ENCODE data around the gene ALDH3B2. TPM values are rescaled to one million over a fixed set of nuclear protein-coding genes. Genes with fewer than 3 reads are reported as not detected.
"Not testable (repeated sequence)": the region's sequence is repeated elsewhere in the genome, so short reads cannot be mapped to it uniquely, and the experiment has no call there.

Gene ALDH3B2
- total RNA-seq, 2 experiments from 2014 or later, result not detected

GRCh38 chr11:67666303-67666645 is 8.1 kb downstream of the ALDH3B2 start:
- CTCF ChIA-PET, result interaction anchor here (0.6 kb wide), 2 partner anchors 18 to 20 kb away, joined by 3 read pairs; no protein-coding TSS in a partner anchor
- Mint-ChIP-seq H3K36me3 (ENCODE audit: low read depth) (no peaks in the 10 kb centered on the region), H3K27ac (no peak overlapping the region)

GRCh38 chr11:67665541-67666302 is 8.7 kb downstream of the ALDH3B2 start:
- Mint-ChIP-seq H3K27me3 (peaks cover 3% of the 10 kb centered on the region), H3K4me1 (no peaks in the 10 kb centered on the region), H3K36me3 (ENCODE audit: low read depth) (no peaks in the 10 kb centered on the region), H3K4me3 (no peak overlapping the region), H3K9me3 (ENCODE audit: low read depth) (no peaks in the 10 kb centered on the region), H3K27ac (no peak overlapping the region)
- POLR2A ChIA-PET, result no interaction called here
- CTCF ChIA-PET, result interaction anchor here (0.6 kb wide), 1 partner anchor 19 kb away, joined by 3 read pairs; no protein-coding TSS in a partner anchor
- intact Hi-C loops (cut with DNase I, micrococcal nuclease), result no loop called here
- ATAC-seq, result no peak
- no peak for DNase-seq

More at GRCh38 chr11:67666303-67666645, 8.1 kb downstream of the ALDH3B2 start:
- POLR2A ChIA-PET, result no interaction called here
- ATAC-seq, result no peak
- no peak for DNase-seq
- Mint-ChIP-seq H3K4me3 (no peak overlapping the region), H3K9me3 (ENCODE audit: low read depth) (no peaks in the 10 kb centered on the region), H3K27me3 (no peaks in the 10 kb centered on the region), H3K4me1 (no peaks in the 10 kb centered on the region)
- intact Hi-C loops (cut with DNase I, micrococcal nuclease), result no loop called here

GRCh38 chr11:67664696-67665540 is 9.5 kb downstream of the ALDH3B2 start:
- DNase-seq, result no peak
- H3K4me1 Mint-ChIP-seq, result no peaks in the 10 kb centered on the region
- intact Hi-C loops (cut with DNase I, micrococcal nuclease), result no loop called here
- no peak for ATAC-seq
- peaks cover 3% of the 10 kb centered on the region for H3K27me3 Mint-ChIP-seq
- H3K27ac Mint-ChIP-seq, result no peak overlapping the region
- POLR2A ChIA-PET, result no interaction called here
- H3K9me3 Mint-ChIP-seq (ENCODE audit: low read depth), result no peaks in the 10 kb centered on the region
- H3K4me3 Mint-ChIP-seq, result no peak overlapping the region
- CTCF ChIA-PET, result no interaction called here
- no peaks in the 10 kb centered on the region for H3K36me3 Mint-ChIP-seq (ENCODE audit: low read depth)

DNA sequence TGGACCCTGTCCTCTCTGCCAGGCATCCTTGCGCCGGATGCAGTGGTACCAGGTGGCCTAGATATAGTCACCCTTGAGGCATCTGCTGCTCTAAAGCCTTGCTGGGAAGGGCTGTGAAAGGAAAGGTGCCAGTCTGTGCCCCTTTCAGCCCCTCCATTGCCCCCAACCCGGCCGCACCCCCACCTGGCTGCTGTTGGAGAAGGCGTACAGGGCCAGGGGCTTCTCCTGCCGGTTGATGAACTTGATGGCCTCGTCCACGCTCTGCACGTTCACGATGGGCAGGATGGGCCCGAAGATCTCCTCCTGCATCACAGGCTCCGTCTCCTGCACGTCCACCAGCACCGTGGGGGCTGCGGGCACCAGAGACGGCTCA is 10.2 kb downstream of the ALDH3B2 start:
- H3K36me3 Mint-ChIP-seq (ENCODE audit: low read depth), result no peaks in the 10 kb centered on the region
- intact Hi-C loops (cut with DNase I, micrococcal nuclease), result no loop called here
- CTCF ChIA-PET, result no interaction called here
- H3K27me3 Mint-ChIP-seq, result peaks cover 3% of the 10 kb centered on the region
- DNase-seq, result no peak
- POLR2A ChIA-PET, result no interaction called here
- no peak overlapping the region for H3K27ac Mint-ChIP-seq
- no peak overlapping the region for H3K4me3 Mint-ChIP-seq
- ATAC-seq, result no peak
- H3K4me1 Mint-ChIP-seq, result no peaks in the 10 kb centered on the region
- H3K9me3 Mint-ChIP-seq (ENCODE audit: low read depth), result no peaks in the 10 kb centered on the region

GRCh38 chr11:67663532-67664212 is 10.8 kb downstream of the ALDH3B2 start:
- POLR2A ChIA-PET, result no interaction called here
- CTCF ChIA-PET, result interaction anchor here (0.6 kb wide), 1 partner anchor 751 kb away, joined by 3 read pairs; no protein-coding TSS in a partner anchor
- DNase-seq, result no peak
- Mint-ChIP-seq H3K27me3 (peaks cover 3% of the 10 kb centered on the region), H3K4me1 (no peaks in the 10 kb centered on the region), H3K27ac (no peak overlapping the region), H3K4me3 (no peak overlapping the region), H3K9me3 (ENCODE audit: low read depth) (no peaks in the 10 kb centered on the region), H3K36me3 (ENCODE audit: low read depth) (no peaks in the 10 kb centered on the region)
- ATAC-seq, result no peak
- intact Hi-C loops (cut with DNase I, micrococcal nuclease), result no loop called here

DNA sequence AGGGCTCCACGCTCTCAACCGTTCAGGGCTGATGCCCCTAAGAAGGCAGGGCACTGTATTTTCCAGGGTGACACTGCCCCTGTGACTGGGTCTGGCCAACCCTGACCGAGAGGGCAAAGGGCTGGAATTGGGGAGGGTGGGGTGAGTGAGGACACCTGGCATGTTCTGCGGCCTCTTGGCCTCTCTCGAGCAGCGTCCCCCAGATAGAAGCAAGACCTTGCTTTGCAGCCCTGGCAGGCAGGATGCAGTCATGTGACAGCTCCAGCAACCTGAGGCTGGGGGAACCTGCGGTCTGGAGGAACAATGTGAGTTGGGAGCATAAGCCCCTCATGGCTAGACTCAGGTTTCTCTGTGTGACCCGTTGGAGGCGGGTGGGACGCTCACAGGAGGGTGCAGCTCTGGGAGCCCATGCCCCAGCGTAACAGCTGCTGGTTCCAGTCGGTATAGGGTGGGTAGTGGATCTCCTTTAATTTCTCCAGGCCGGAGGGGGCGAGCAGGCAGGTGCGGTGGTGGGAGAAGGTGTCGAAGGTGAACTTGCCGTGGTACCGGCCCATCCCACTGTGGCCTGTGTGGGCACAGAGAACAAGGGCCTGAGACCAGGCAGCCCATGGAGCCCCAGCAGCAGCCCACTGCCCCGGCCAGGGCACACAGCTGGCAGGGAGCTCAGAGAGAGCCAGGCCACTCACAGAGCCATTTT is 11.4 kb downstream of the ALDH3B2 start:
- CTCF ChIA-PET, result interaction anchor here (0.6 kb wide), 1 partner anchor 751 kb away, joined by 3 read pairs; no protein-coding TSS in a partner anchor

GRCh38 chr11:67662142-67662834 is 12.1 kb downstream of the ALDH3B2 start:
- no peak for DNase-seq
- POLR2A ChIA-PET, result no interaction called here

More for the DNA sequence above, 11.4 kb downstream of the ALDH3B2 start:
- DNase-seq (no peak), ATAC-seq (no peak)
- H3K36me3 Mint-ChIP-seq (ENCODE audit: low read depth), result no peaks in the 10 kb centered on the region
- no peaks in the 10 kb centered on the region for H3K4me1 Mint-ChIP-seq
- no peak overlapping the region for H3K27ac Mint-ChIP-seq
- no peak overlapping the region for H3K4me3 Mint-ChIP-seq
- POLR2A ChIA-PET, result no interaction called here
- intact Hi-C loops (cut with DNase I, micrococcal nuclease), result no loop called here
- H3K9me3 Mint-ChIP-seq (ENCODE audit: low read depth), result no peaks in the 10 kb centered on the region
- H3K27me3 Mint-ChIP-seq, result peaks cover 3% of the 10 kb centered on the region

GRCh38 chr11:67660752-67661151 is 13.7 kb downstream of the ALDH3B2 start:
- H3K36me3 Mint-ChIP-seq (ENCODE audit: low read depth); H3K9me3 Mint-ChIP-seq (ENCODE audit: low read depth); H3K27ac Mint-ChIP-seq; H3K4me3 Mint-ChIP-seq; CTCF ChIA-PET; POLR2A ChIA-PET; ATAC-seq; H3K27me3 Mint-ChIP-seq; DNase-seq; H3K4me1 Mint-ChIP-seq; intact Hi-C loops (cut with DNase I, micrococcal nuclease): not testable (repeated sequence)

More at GRCh38 chr11:67662142-67662834, 12.1 kb downstream of the ALDH3B2 start:
- ATAC-seq, result no peak
- Mint-ChIP-seq H3K4me3 (no peak overlapping the region), H3K36me3 (ENCODE audit: low read depth) (no peaks in the 10 kb centered on the region), H3K27me3 (peaks cover 3% of the 10 kb centered on the region), H3K27ac (no peak overlapping the region), H3K9me3 (ENCODE audit: low read depth) (no peaks in the 10 kb centered on the region), H3K4me1 (peaks cover 7% of the 10 kb centered on the region)
- CTCF ChIA-PET, result interaction anchor here (0.7 kb wide), 1 partner anchor 131 kb away, joined by 3 read pairs; no protein-coding TSS in a partner anchor
- intact Hi-C loops (cut with DNase I, micrococcal nuclease), result no loop called here

DNA sequence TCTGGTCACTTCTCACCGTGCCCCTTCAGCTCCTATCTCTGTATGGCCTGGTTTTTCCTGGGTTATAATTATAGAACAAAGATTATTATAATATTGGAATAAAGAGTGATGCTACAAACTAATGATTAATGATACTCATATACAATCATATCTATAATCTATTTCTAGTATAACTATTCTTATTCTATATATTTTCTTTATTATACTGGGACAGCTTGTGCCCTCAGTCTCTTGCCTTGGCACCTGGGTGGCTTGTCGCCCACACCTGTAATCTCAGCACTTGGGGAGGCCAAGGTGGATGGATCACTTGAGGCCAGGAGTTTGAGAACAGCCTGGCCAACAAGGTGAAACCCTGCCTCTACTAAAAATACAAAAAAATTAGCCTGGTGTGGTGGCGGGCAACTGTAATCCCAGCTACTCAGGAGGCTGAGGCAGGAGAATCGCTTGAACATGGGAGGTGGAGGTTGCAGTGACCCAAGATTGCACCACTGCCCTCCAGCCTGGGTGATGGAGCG is 14.7 kb downstream of the ALDH3B2 start:
- intact Hi-C loops (cut with DNase I, micrococcal nuclease), result loop anchor here (1.0 kb wide), 2 partner anchors 30 to 45 kb away; partner anchors contain the start of gene NUDT8 (in 2 of the 2)
- H3K4me1 Mint-ChIP-seq; POLR2A ChIA-PET; H3K9me3 Mint-ChIP-seq (ENCODE audit: low read depth); H3K36me3 Mint-ChIP-seq (ENCODE audit: low read depth); ATAC-seq; H3K27ac Mint-ChIP-seq; H3K4me3 Mint-ChIP-seq; DNase-seq; H3K27me3 Mint-ChIP-seq: not testable (repeated sequence)
- CTCF ChIA-PET, result interaction anchor here (0.6 to 4.5 kb wide), 8 partner anchors 8 to 52 kb away, joined by 3 to 42 read pairs (median 4); partner anchors contain the start of gene NUDT8

DNA sequence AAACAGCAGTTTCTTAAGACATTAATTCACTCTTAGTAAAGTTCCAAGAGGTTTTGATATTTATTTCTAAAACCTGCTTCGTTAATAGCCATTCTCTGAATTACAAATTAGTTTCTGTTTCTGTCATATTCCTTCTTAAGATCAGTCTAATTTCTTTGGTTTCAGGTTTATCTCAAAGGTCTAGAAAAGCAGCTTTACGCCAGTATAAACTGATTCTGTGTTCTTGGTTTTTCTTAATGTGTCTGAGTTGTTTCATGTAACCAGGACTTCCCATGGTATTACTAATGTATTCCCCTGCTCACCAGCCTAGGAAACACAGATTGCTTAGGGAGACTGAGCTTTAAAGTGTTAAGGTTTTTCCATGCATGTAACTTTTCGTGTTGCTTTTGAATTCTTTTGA is 17.1 kb downstream of the ALDH3B2 start:
- Mint-ChIP-seq H3K27me3 (peaks cover 3% of the 10 kb centered on the region), H3K4me1 (peaks cover 8% of the 10 kb centered on the region), H3K4me3 (no peak overlapping the region), H3K27ac (no peak overlapping the region), H3K36me3 (ENCODE audit: low read depth) (no peaks in the 10 kb centered on the region), H3K9me3 (ENCODE audit: low read depth) (no peaks in the 10 kb centered on the region)
- ATAC-seq (peak; percentile 68), DNase-seq (no peak)
- intact Hi-C loops (cut with DNase I, micrococcal nuclease), result no loop called here
- ChIA-PET CTCF (interaction anchor here (0.8 to 4.5 kb wide), 6 partner anchors 9 to 79 kb away, joined by 3 to 42 read pairs (median 6); partner anchors contain the start of gene NUDT8), POLR2A (interaction anchor here (0.6 kb wide), 1 partner anchor 831 kb away, joined by 3 read pairs; no protein-coding TSS in a partner anchor)
